ENCODE results near the gene KCNN3.

The KCNN3 gene

DNA sequence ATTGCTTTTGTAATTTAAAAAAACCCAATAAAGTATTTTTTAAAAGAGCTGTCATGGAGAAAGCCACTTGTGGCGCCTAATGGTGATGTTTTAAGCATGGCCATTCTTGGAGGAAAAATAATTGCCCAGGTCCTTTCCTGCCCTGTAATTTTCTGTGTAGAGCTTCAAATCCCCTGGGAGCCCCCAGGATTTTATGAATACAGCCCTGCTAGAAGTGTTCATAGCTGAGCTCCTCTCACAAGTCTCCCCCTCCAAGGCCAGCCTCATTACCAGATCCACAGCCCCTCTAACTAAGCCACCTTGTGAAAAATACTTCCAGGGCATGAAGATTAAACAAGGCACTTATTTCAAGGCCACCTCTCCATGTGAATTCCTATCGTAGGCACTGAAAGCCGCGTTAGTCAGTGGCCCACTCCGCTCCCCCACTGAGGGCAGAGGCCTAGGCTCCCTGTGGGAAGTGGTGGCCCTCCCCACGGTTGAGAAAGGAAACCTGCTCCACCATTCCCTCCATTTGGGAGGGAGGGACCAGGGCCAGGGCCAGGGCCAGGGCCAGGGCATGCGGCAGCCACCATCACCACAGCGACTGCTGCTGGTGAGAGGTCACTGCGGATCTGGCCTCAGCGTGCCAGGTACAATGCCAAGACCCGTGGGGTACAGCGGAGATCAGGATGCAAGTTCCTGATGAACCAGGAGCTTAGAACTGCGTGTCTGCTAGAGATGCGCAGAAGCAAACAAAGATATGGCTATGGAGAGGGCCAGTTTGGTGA lies 83.1 kb downstream of the KCNN3 start:
- no peak for DNase-seq

DNA sequence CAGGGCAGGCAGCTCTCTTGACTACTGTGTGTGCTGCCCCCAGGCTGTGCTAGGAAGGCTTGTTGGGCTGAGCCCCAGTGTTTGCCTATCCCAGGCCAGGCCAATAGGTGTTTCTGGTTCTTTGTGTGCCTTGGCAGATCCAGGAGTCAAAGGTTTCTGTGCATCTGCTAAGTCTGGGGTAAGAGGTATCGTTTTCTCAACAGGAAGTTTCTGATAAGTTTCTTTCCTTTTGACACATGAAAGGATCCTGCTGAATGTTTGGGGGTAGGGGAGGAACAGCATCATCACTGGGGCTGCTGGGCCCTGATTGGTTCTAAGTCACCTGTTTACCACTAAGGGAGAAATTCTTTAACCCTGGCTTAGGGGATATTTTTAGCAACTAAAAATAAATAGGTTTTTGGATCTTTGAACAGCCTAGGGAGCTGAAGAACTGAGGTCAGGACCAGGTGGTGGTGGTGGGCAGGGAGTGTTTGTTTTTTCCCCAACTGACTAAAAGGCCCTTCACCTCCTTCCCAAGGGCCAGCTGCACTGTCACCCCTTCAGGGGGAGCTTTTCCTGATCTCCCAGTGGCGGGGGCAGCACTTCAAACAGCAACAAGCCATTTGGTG lies 85.1 kb downstream of the KCNN3 start:
- no peak for DNase-seq

DNA sequence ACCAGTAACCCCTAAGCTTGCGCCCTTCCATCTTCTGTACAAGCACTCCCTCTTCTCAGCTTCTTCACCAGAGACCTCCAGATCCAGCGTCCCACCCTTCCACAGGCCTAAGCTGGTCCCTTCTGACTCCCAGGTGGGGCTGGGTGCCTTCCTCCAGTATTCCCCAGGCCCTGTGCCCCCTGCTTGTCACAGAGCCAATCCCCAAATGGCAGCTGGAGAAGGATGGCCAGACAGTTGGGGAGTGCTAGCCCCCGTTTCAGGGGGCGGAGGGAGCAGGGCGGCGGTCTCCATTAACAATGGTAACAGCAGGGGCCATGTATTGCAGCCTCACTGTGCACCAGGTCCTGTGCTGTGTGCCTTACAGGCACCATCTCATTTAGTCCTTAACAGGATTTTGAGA lies 85.7 kb downstream of the KCNN3 start:
- DNase-seq = no peak

DNA sequence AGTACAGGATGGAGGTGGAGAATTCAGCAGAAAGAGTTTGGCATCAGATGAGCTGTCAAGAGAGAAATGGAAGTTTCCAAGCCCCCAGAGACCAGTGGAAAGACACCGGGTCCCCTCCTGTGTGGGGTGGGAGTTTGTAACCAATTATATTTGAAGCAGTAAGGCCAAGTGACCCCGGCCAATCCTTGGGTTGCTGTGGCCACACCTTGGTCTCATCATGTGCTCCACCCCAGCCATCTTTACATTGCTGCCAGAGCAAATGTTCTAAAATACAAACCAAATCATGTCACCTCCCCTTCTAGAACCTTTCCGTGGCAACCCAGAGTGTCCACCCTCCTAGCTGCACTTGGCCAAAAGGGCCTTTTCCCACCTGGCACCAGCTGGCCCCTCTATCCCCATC lies 86.1 kb downstream of the KCNN3 start:
- DNase-seq = no peak

DNA sequence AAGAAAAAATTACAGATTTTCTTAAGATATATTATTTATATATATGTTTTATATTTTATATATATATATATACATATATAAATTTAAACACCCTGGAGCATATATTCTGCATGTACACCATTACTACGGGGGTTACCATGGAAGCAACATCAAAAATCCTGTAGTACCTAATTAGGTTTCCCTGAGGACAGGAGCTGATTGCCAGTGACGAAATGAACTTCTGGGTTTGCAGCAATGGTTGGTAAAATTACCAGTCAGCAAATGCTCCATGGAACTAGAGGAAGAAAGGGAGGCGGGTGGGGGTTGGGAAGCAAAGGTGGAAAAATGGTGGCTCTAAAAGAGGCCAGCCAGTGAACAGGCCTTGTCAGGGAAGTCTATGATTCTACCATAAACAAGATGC lies 89.5 kb downstream of the KCNN3 start:
- no peak for DNase-seq

DNA sequence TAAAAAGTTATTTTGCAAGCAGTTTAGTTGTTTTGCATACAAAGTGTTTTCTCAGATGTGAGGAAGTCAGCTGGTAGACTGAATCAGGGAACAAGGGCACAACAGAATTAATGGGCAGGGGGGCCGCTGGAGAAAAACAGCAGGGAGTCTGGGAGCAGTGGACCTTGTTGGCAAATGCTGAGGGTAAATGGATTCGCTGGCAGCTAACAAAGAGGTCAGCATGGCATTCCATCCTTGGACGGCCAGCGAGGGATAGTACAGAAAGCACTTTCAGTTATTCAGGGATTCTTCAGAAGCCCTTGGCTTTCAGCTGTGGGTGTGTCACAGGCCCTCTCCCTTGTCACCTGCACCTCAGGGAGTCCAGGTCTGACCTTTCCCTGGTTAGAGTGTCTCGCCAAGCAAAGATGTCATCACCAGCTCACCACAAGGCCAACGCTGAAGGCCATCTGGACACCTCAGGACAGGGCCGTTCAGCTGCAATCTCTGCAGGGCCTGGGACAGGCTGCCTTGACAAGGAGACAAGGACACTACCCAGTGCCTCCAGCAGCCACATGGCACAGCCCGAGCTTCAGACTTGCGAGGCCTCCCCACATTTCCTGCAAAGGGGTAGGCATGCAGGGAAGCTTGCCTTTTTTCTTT lies 90.4 kb downstream of the KCNN3 start:
- no peak for DNase-seq

DNA sequence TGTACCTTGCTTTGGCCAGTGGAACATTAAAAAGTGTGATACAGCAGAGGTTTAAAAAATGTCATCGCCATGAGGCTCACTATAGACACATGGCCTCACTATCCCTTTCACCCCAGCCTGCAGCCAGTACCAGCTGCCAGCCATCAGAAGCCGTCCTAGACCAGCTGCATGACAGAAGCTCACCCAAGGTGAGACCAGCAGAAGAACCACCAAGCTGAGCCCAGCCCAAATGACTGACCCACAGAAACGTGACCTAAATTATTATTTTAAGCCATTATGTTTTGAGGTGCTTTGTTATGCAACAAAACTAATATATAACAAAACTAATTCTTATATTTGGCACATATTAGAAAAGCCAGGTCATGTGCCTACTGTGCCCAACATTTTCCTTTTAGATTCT lies 91.1 kb downstream of the KCNN3 start:
- no peak for DNase-seq

DNA sequence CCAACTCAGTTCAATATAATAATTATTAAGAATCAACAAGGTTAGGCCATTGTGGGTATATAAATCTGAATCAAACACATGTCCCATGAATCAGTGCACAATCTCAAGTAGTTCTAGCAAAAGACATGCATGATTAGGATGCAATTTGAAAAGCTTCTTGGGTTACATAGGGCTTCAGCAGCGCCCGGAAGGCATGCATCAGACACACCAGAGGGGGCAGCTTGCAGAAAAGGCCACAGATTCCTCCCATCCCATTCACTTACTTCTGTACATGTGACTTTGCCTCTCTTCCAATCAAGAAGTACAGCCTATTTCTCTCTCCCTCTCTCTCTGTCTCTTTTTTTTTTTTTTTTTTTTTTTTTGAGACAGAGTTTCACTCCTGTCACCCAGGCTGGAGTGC lies 91.8 kb downstream of the KCNN3 start:
- no peak for DNase-seq

DNA sequence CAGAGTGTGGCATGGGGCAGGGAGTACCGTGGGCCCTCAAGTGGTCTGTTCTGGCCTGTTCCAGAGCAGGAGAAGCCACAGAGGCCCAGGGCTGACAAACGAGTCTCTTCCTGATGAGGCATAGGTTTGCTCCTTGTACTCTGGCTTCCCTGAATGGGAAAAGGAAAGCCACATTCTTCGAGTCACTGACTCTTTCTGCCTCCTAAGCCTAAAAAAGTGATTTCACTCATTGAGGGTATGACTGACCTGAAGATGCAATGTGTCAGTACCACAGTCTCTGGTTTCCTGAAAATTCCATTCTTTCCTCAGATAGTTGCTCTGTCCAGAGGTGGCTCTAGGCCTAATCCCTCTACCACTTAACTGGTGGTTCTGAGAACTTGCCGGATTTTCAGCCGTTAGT lies 92.3 kb downstream of the KCNN3 start:
- no peak for DNase-seq

DNA sequence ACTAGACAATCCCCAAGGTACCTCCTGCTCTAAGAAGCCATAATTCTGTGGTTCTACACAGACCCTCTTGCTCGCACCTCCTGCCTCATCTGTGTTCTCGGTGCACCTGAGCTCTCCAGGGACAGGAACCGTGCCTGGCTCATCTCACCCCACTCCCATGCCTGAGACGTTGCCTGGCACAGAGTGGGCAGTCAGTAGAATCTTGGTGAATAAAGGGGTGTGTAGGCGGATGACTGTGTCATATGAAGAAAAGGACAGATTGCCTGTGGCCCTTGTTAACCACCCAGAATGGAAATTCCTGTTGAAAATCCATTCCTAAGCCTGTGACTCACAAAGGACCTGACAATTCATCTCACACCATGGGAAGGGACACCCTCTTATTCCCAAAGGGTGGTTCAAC lies 92.9 kb downstream of the KCNN3 start:
- DNase-seq = no peak

DNA sequence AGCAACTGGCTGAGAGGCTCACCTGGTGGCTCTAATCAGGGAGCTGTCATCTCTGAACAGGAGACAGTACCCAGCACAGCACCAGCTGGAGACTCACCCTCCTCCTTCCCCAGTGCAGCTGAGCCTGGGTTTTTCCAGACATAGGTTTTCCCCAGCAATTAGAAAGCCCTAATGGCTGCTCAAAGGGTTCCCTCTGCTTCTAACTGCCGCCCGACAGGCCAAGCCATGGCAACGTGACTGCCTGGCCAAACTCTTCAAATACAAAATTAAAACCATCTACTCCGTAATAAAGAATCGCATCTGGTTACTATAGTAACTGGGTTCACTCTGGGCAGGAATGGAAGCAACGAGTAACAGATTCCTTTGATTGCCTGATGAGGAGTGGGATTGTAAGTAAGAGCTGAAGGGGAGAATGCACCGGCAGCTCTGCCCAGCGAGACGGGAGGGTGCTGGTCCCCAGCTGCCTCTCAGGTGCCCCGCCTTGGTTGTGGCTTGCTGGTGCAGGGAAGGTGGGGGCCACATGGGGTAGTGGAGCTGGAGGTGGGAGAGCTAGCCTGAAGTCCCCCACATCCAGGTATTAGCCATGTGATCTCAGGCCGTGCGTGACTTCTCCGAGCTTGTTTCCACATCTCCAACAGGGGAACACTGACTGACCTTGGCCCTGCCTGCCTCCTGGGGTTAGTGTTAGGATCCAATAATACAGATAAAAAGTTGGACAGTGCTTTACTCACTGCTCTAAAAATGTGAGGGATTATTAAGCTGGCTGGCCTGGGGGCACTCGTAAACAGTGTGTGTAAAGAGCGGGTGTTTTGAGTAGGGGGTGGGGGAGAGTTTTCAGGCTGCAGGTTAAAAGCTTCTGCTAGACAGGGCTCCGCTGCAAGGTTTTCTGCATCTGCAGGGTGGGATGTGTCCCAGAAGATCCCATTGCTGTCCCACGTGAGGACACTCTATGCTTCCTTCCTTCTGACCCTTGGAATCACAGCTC lies 94.2 kb downstream of the KCNN3 start:
- DNase-seq = no peak

DNA sequence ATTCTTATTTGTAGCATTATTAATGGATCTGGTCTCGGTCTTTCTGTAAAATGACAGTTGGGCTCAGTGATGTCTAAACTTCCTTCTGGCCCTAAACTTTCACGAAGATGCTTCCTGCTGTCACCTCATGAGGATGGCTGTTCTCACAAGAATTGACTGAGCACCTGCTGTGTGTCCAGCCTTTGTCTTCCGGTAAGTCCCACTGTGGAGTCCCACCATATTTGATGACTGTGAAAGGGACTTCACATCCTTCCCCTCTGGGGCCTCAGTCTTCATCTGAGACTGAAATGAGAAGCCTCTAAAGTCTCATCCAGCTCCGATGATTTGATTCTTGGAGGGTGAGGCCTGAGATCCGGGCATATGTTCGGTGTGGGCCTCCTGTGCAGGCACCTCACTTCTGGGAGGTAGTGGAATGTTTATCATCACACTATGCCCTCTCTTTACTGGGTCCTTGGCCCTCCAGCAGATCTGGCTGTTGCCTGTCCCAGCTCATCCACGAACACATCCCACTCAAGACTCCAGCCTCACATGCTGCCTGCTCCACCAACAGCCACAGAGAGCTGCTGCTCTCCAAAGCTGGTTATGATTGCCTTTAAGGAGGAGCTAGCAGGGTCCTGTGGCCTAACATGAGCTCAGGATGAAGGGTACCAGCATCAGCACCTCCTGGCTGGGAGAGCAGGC lies 95.8 kb downstream of the KCNN3 start:
- DNase-seq = no peak

DNA sequence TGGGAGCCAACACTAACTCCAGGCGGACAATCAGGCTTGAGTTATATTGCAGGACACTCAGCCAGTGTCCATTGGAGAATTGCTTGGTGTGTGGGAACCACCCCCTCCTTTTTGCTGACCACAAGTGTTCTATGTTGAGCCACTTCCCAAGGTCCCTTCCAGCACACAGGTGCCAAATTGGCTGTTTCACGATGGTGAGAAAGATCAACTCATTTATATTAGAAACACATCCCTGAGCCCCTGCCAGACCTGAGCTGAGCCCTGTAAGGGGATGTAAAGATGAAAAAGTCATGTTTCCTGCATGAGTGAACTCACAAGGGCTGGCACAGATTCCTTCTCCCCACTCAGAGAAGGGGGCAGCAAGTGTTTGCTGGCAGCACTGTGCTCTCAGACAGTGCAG lies 96.5 kb downstream of the KCNN3 start:
- DNase-seq = no peak

DNA sequence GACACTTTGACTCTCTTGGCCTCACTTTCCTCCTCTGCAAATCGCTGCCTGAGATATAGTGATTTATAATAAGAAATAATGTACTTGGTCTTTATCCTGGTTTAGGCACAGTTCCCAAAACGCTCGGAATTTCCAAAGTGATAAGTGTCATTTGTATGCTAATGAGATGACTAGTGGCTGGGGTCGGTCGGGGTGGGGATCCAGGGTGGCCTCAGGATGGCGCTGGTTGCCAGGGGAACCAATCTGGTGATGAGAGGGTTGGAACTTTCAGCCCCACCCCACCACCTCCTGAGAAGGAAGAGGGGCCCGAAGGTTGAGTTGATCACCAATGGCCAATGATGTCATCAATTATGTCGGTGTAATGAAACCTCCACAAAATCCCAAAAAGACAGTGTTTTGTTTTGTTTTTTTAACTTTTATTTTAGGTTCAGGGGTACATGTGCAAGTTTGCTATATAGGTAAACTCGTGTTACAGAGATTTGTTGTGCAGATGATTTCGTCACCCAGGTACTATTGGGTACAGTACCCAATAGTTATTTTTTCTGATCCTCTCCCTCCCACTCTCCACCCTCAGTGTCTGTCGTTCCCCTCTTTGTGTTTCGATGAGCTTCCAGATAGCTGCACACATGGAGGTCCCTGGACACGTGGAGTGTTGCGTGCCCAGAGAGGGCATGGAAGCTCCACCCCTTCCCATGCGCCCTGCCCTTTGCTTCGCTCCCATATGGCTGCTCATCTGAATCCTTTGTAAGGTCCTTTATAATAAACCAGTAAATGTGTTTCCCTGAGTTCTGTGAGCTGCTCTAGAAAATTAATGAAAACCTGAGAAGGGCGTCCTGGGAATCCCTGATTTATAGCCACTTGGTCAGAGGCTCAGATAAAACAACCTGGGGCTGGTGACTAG lies 97.2 kb downstream of the KCNN3 start:
- DNase-seq = no peak

DNA sequence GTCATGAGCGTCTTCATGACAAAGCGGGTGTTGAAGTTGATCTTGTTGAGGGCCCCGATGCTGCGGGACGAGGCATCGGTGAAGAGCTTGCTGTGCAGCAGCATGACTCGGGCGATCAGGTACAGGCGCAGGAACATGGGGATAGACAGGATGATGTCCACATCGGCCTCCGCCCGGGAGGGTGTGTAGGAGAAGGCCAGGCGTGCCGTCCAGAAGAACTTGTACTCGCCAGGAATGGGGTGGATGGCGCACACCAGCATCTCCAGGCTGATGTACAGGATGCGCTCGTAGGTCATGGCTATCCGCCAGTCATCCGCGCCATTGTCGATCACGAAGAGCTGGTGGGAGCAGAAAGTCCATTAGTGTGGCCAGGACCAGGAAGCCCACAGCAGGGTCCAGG lies 98.0 kb downstream of the KCNN3 start:
- no peak for DNase-seq

DNA sequence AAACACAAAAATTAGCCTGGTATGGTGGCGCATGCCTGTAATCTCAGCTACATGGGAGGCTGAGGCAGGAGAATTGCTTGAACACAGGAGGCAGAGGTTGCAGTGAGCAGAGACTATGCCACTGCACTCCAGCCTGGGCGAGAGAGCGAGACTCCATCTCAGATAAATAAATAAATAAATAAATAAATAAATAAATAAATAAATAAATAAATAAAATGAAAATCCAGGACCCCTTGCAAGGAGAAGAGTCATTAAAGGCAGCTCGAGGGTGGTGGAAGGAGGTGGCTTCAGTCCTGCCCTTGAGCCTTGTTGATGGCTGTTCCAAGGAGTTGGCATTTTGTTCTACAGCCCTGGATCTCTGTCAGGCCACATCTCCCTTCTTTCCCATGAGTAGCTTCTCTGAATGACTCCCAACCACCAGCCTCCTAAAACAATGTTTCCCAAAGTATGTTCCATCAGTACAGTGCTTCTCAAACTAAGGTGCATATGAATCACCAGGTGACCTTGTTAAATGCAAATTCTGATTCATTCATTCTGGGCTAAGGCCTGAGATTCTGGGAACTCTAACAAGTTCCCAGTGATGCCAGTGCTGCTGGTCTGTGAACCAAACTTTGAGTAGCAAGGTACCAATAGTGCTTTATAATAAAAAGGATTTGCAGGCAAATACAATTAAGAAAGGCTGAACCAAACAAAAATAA lies 99.0 kb downstream of the KCNN3 start:
- no peak for DNase-seq

DNA sequence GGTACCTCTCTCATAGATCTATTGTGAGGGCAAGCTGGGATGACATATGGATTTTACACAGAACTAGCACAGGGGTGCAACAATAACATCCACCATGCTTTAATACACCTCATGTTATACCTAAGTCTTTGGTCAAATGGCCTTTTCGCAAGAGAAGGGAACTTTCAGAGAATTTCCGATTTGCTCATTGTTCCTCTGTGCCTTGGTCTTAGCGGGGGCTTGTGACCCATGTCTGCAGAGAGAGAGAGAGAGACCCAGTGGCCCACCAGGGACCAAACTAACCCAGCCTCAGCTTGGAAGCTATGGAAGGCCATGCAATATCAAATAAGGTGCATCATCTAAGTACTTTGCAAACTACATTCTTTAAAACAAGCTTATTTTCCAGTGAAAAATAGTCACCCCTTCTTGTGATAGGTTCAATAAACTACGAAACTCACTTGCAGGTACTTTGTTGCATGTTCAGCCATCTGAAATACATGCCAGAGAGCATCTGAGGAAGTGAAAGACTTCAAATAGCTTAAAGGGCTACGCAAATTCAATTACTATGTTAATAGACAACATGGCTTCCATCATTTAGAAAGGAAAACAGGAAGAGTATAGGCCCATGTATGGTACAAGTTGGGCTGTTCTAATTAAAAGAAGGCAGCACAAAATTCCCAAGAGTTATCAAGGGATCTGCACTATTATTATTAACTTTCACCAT lies 100.7 kb downstream of the KCNN3 start:
- no peak for DNase-seq

DNA sequence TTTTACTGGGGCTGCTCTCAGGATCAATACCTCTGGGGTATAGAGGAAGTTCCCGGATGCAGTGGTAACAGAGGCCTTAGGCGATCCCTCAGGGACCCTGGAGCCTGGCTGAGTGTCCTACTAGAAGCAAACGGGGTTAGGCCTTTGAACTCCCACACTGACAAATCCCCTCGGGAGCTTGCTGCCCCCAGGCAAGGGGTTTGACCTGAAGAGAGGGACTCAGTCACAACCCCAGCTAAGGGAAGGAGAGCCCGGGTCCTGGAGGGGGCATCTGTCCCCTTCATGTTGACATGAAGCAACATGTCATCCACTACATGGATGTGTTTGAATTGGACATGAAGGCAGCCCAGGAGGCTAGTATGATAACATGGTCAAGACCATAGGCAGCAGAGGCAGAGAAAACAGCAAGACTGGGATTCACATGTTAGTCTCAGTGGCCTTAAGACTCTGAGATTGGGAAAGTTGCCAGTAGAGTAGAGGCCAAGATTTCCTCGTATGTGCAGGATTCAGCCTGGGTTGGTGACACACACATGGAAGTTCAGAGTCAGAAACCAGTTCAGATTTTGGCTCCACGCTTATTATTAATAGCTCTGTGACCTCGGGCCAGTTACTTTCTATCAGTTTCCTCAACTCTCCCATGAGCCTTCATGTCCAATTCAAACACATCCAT lies 101.5 kb downstream of the KCNN3 start:
- no peak for DNase-seq
